H1 (cell line): ENCODE measurements around the gene SLIT3. TPM values are rescaled to one million over a fixed set of nuclear protein-coding genes. Genes with fewer than 3 reads are reported as not detected.

Source experiments
- CTCF ChIA-PET: fragments of 300-600 bp; sonication (Branson Sonifier 250); formaldehyde crosslinking; loops from one replicate; lab custom pipeline; 2021; ENCODE audit not compliant: partially characterized antibody; lab: Charles Lee
- POLR2A ChIA-PET: fragments of 300-600 bp; sonication (Branson Sonifier 250); formaldehyde crosslinking; loops from one replicate; lab custom pipeline; 2021; ENCODE audit warnings: inconsistent platforms; ENCODE audit not compliant: partially characterized antibody; lab: Charles Lee
- DNase-seq, 2 experiments: peaks; one replicate each; pipeline versions ENCODE4 v3.0.0 to v3.0.0-alpha.2; 2010 to 2022; ENCODE audit warnings: low spot score in 2 of 2, low read depth in 1 of 2, mixed read lengths in 1 of 2
- FAIRE-seq: peaks from 2 replicates; lab custom pipeline; 2011; peaks lifted over from hg19 to GRCh38; lab: Jason Lieb, UNC
- H2AFZ ChIP-seq: 2 replicates; pipeline ENCODE4 v1.8.1; 2012; ENCODE audit warnings: low read length, inconsistent platforms
- H2AK5ac ChIP-seq: 2 replicates; pipeline ENCODE4 v1.6.1; 2013; ENCODE audit warnings: low read depth, low read length
- H2BK120ac ChIP-seq: replicated peaks from 2 replicates; pipeline ENCODE3; 2013; ENCODE audit warnings: low read depth, low read length, inconsistent platforms
- H2BK12ac ChIP-seq: 2 replicates; pipeline ENCODE4 v1.6.1; 2013; ENCODE audit warnings: low read depth, low read length
- H2BK15ac ChIP-seq: 2 replicates; pipeline ENCODE4 v1.6.1; 2013; ENCODE audit warnings: low read length
- H2BK20ac ChIP-seq: 2 replicates; pipeline ENCODE4 v1.6.1; 2013; ENCODE audit warnings: low read length
- H2BK5ac ChIP-seq: 2 replicates; pipeline ENCODE4 v1.6.1; 2013; ENCODE audit warnings: low read depth, low read length
- H3K14ac ChIP-seq: 2 replicates; pipeline ENCODE4 v1.6.1; 2013; ENCODE audit warnings: inconsistent platforms; ENCODE audit not compliant: insufficient read length
- H3K18ac ChIP-seq: 2 replicates; pipeline ENCODE4 v1.6.1; 2013; ENCODE audit warnings: low read length; ENCODE audit errors: extremely low read depth
- H3K23ac ChIP-seq: 2 replicates; pipeline ENCODE4 v1.6.1; 2013; ENCODE audit warnings: inconsistent platforms; ENCODE audit not compliant: insufficient read length
- H3K23me2 ChIP-seq: 2 replicates; pipeline ENCODE4 v1.6.1; 2013; ENCODE audit warnings: low read depth, low read length
- H3K27ac ChIP-seq: 2 replicates; pipeline ENCODE4 v1.6.1; 2011; ENCODE audit warnings: low read depth, low read length, inconsistent platforms
- H3K27me3 ChIP-seq, 4 experiments: replicated peaks in 1 of 4; 1 replicate in 1 of 4; 2 replicates in 3 of 4; pipeline versions ENCODE4 v1.6.1 to v1.8.1; 2011 to 2013; ENCODE audit warnings: low read length in 3 of 4, mild to moderate bottlenecking in 3 of 4, inconsistent platforms in 2 of 4, mixed read lengths in 2 of 4, moderate library complexity in 1 of 4; ENCODE audit not compliant: control insufficient read depth in 3 of 4, insufficient read depth in 3 of 4; ENCODE audit errors: extremely low read depth in 1 of 4
- H3K36me3 ChIP-seq, 4 experiments: 2 replicates each; pipeline versions ENCODE4 v1.6.1 to v1.8.1; 2011 to 2013; ENCODE audit warnings: mild to moderate bottlenecking in 4 of 4, low read length in 3 of 4, moderate library complexity in 2 of 4, control low read depth in 1 of 4, inconsistent platforms in 1 of 4; ENCODE audit not compliant: insufficient read depth in 4 of 4, control insufficient read depth in 2 of 4
- H3K4ac ChIP-seq: replicated peaks from 2 replicates; pipeline ENCODE3; 2013; ENCODE audit warnings: low read length, low read depth, mixed read lengths, inconsistent platforms; ENCODE audit not compliant: insufficient read length
- H3K4me1 ChIP-seq, 4 experiments: replicated peaks in 1 of 4; 1 replicate in 1 of 4; 2 replicates in 3 of 4; pipeline versions ENCODE4 v1.6.1 to v1.8.1; 2011 to 2013; ENCODE audit warnings: low read length in 3 of 4, inconsistent platforms in 2 of 4, mixed read lengths in 1 of 4; ENCODE audit not compliant: insufficient read depth in 4 of 4, control insufficient read depth in 3 of 4
- H3K4me2 ChIP-seq, 2 experiments: 2 replicates each; pipeline versions ENCODE4 v1.6.1 to v1.8.1; 2011 to 2013; ENCODE audit warnings: low read depth in 2 of 2, low read length in 2 of 2, control low read depth in 1 of 2, inconsistent platforms in 1 of 2, mild to moderate bottlenecking in 1 of 2; ENCODE audit not compliant: insufficient read depth in 1 of 2
- H3K4me3 ChIP-seq, 4 experiments: fragments of 200-600, 300-600 bp in 1 of 4; sonication (generic), shearing (Covaris generic), sonication (Bioruptor Twin) in 1 of 4; 2 replicates each; pipeline versions ENCODE4 v1.5.1 to v1.8.1; 2011 to 2016; ENCODE audit warnings: low read length in 4 of 4, low read depth in 3 of 4, control low read depth in 2 of 4, inconsistent platforms in 2 of 4, mild to moderate bottlenecking in 2 of 4, mixed read lengths in 1 of 4, moderate library complexity in 1 of 4; ENCODE audit not compliant: insufficient read depth in 2 of 4; ENCODE audit errors: extremely low read depth in 1 of 4
- H3K56ac ChIP-seq: replicated peaks from 2 replicates; pipeline ENCODE3; 2013; ENCODE audit warnings: low read depth, mild to moderate bottlenecking, mixed read lengths, low read length, inconsistent platforms; ENCODE audit not compliant: insufficient read length
- H3K79me1 ChIP-seq: 2 replicates; pipeline ENCODE4 v1.6.1; 2013; ENCODE audit warnings: low read depth, low read length, control low read depth
- H3K79me2 ChIP-seq, 2 experiments: 2 replicates each; pipeline versions ENCODE4 v1.6.1 to v1.8.1; 2012 to 2013; ENCODE audit warnings: low read length in 2 of 2, mild to moderate bottlenecking in 2 of 2, inconsistent platforms in 1 of 2; ENCODE audit not compliant: insufficient read depth in 2 of 2, control insufficient read depth in 1 of 2
- H3K9ac ChIP-seq, 4 experiments: replicated peaks in 1 of 4; 1 replicate in 1 of 4; 2 replicates in 3 of 4; pipeline versions ENCODE4 v1.6.1 to v1.8.1; 2011 to 2013; ENCODE audit warnings: low read depth in 3 of 4, low read length in 3 of 4, control low read depth in 2 of 4, mild to moderate bottlenecking in 2 of 4, moderate library complexity in 2 of 4, inconsistent platforms in 1 of 4; ENCODE audit errors: extremely low read depth in 1 of 4
- H3K9me3 ChIP-seq, 2 experiments: 2 replicates each; pipeline versions ENCODE4 v1.6.1 to v1.8.1; 2012 to 2013; ENCODE audit warnings: mild to moderate bottlenecking in 2 of 2, moderate library complexity in 2 of 2, control low read depth in 1 of 2, inconsistent platforms in 1 of 2, low read depth in 1 of 2, low read length in 1 of 2, mixed read lengths in 1 of 2; ENCODE audit not compliant: insufficient read depth in 2 of 2
- H4K20me1 ChIP-seq, 2 experiments: replicated peaks in 1 of 2; 2 replicates each; pipeline versions ENCODE3 to v1.8.1; 2011 to 2013; ENCODE audit warnings: inconsistent platforms in 2 of 2, low read length in 2 of 2, mild to moderate bottlenecking in 1 of 2; ENCODE audit not compliant: insufficient read depth in 2 of 2, control insufficient read depth in 1 of 2
- H4K5ac ChIP-seq: 2 replicates; pipeline ENCODE4 v1.6.1; 2013; ENCODE audit warnings: low read length, low read depth, mixed read lengths, inconsistent platforms; ENCODE audit not compliant: insufficient read length
- H4K8ac ChIP-seq: 2 replicates; pipeline ENCODE4 v1.8.0; 2013; ENCODE audit warnings: mild to moderate bottlenecking, moderate library complexity, low read length, inconsistent platforms; ENCODE audit not compliant: insufficient read depth; ENCODE audit errors: extremely low read depth
- H4K91ac ChIP-seq: replicated peaks from 2 replicates; pipeline ENCODE3; 2013; ENCODE audit warnings: low read length, mixed read lengths, inconsistent platforms; ENCODE audit not compliant: insufficient read length
- ASH2L ChIP-seq: fragments of 200-600, 300-600 bp; sonication (generic); IDR thresholded peaks from one replicate; pipeline ENCODE4 v1.7.1; 2017; ENCODE audit warnings: low read length
- RAD21 ChIP-seq, 2 experiments: IDR thresholded peaks in 1 of 2; conservative IDR thresholded peaks in 1 of 2; 2 replicates each; pipeline ENCODE4 v1.6.1; 2011; ENCODE audit warnings: low read depth in 2 of 2, low read length in 2 of 2, improper control_type of control experiment in 1 of 2, inconsistent platforms in 1 of 2, mild to moderate bottlenecking in 1 of 2, moderate library complexity in 1 of 2
- TAF1 ChIP-seq: IDR thresholded peaks from 2 replicates; pipeline ENCODE4 v1.6.1; 2011; ENCODE audit warnings: mild to moderate bottlenecking, low read depth, low read length
- WGBS, 2 experiments: shearing (Covaris generic) in 1 of 2; methylation state at CpG; one replicate each; pipeline versions ENCODE4 v1.1.6 to v1.1.7; 2013 to 2015; ENCODE audit warnings: low lambda C conversion rate in 2 of 2, mixed read lengths in 2 of 2, inconsistent platforms in 1 of 2, low coverage in 1 of 2, missing lambda C conversion rate in 1 of 2; ENCODE audit not compliant: insufficient replicate concordance in 2 of 2, insufficient coverage in 1 of 2, insufficient read length in 1 of 2; ENCODE audit errors: extremely low coverage in 1 of 2, missing lambda C conversion rate in 1 of 2; 5-methylcytosine and 5-hydroxymethylcytosine counted together
- polyA plus RNA-seq, 7 experiments: library from polyadenylated mRNA; depleted of rRNA in 3 of 7; stranded (reverse) in 5 of 7; unstranded in 2 of 7; fragments of >200 nt in 5 of 7; fragments of 200-250 nt in 2 of 7; gene quantifications; 1 replicate in 5 of 7; 2 replicates in 1 of 7; 4 replicates in 1 of 7; pipeline versions ENCODE4 v1.2.1 to v1.2.3, GENCODE V29; 2011 to 2013; ENCODE audit warnings: missing spikeins in 2 of 7, mixed read lengths in 2 of 7
- total RNA-seq: library from RNA; stranded (reverse); fragmentation: NEBNext Ultra II Directional; extraction: Animal tissue kit (Norgen Biotek cat#: 25700); gene quantifications from 2 replicates; pipeline ENCODE4 v1.2.1, GENCODE V29; 2021

SLIT3 gene
- total and polyA plus RNA-seq, 2 of the 8 experiments (the other 6 are each of a cell fraction or from before 2014, with no cell fraction given): 1.1 to 1.2 TPM

- peak overlapping the region; percentile 80; the same call in 1 of the 2 replicates for H2BK12ac ChIP-seq
- no peaks in the 10 kb centered on the region for H3K36me3 ChIP-seq
- no peaks in the 10 kb centered on the region for H3K9me3 ChIP-seq
- H3K23ac ChIP-seq: no peak overlapping the region
- H3K4ac ChIP-seq: no peak overlapping the region
- ChIA-PET POLR2A (no interaction called here), CTCF (interaction anchor here (0.7 to 0.9 kb wide), 2 partner anchors 128 to 168 kb away, joined by 3 read pairs; no protein-coding TSS in a partner anchor)
- FAIRE-seq: no peak
- no peak overlapping the region for H3K4me3 ChIP-seq
- H4K20me1 ChIP-seq: no peaks in the 10 kb centered on the region
- 0 out of 2 replicates have a peak overlapping the region, but pooled peaks have one; percentile 29 for H2BK5ac ChIP-seq
- H3K79me2 ChIP-seq: no peaks in the 10 kb centered on the region
- no peak overlapping the region for H4K5ac ChIP-seq
- H2BK20ac ChIP-seq: no peak overlapping the region
- no peak overlapping the region for H3K27ac ChIP-seq
- 0 out of 2 replicates have a peak overlapping the region, but pooled peaks have one; percentile 67 for H2BK15ac ChIP-seq
- H3K9ac ChIP-seq: no peak overlapping the region
- H2AK5ac ChIP-seq: no peak overlapping the region
- no peak overlapping the region for H4K8ac ChIP-seq
- no peak overlapping the region for H2AFZ ChIP-seq
- H3K14ac ChIP-seq: no peak overlapping the region
- TF ChIP-seq ASH2L (no peak), TAF1 (no peak), RAD21 (IDR thresholded peaks at IDR 0.05 in 1 of 2, conservative IDR thresholded peaks at IDR 0.05 in 1 of 2; ENCODE audit: low read depth in 2 of 2, low read length in 2 of 2) (no peak)
- no peak overlapping the region for H3K56ac ChIP-seq
- H2BK120ac ChIP-seq: no peak overlapping the region
- H4K91ac ChIP-seq: no peak overlapping the region
- peaks cover 0 to 7% (median 3%) of the 10 kb centered on the region in 4 experiments; a peak in 3 of 7 replicates for H3K27me3 ChIP-seq
- no peaks in the 10 kb centered on the region for H3K79me1 ChIP-seq
- peaks cover 0 to 8% (median 3%) of the 10 kb centered on the region in 4 experiments; a peak in 5 of 7 replicates for H3K4me1 ChIP-seq
- H3K4me2 ChIP-seq: no peak overlapping the region
- no peak overlapping the region for H3K18ac ChIP-seq
- 62% methylated on average over 5 of the region's 5 CpGs; no CpG with 5 or more reads in 1 of the 2 experiments for WGBS, 2 experiments
- H3K23me2 ChIP-seq: peaks cover 2% of the 10 kb centered on the region; the same call in 1 of the 2 replicates
- DNase-seq: no peak
Observed at GRCh38 chr5:168875832-168876231, 425.1 kb downstream of the SLIT3 start.
